Measurements from ENCODE around the gene MRNIP.
"Not testable (repeated sequence)": the region's sequence is repeated elsewhere in the genome, so short reads cannot be mapped to it uniquely, and the experiment has no call there.

The MRNIP gene

GRCh38 chr5:179887802-179888201 lies 29.2 kb upstream of the MRNIP start:
- DNase-seq, result no peak

- DNase-seq, result no peak
Measured at GRCh38 chr5:179887095-179887494, 28.5 kb upstream of the MRNIP start.

DNA sequence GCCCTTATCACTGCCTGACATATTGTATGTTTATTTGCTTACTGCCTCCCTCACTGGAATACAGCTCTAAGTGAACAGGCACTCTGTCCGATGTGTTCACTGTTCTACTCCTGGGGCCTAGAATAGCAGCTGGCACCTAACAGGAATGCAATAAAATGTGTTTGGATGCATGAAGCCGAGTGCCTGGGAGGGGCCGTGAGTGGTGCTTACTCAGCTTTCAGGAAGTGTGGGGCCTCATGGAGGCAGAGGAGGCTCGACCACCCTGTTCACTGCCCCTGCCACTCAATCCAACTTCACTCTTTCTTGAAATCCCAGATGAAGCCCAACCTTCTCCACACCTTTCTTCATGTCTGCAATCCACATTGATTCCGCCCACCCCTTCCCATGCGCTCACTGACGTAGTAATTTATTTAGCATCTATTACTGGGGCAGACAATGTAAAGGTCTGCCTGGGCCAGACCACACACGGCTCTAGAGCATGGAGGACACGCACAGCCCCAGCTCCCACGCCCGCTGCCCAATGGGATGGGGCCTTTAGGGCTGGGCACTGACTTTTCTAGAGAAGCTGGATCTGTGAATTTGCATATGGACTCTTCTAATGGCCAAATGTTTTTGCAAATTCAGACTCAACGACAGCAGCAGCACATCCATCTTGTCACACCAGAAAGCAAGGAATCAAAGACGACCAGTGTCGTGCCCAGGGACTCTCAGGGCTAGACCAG lies 27.7 kb upstream of the MRNIP start:
- no peak for DNase-seq

- no peak for DNase-seq
Measured at GRCh38 chr5:179885491-179886090, 27.0 kb upstream of the MRNIP start.

DNA sequence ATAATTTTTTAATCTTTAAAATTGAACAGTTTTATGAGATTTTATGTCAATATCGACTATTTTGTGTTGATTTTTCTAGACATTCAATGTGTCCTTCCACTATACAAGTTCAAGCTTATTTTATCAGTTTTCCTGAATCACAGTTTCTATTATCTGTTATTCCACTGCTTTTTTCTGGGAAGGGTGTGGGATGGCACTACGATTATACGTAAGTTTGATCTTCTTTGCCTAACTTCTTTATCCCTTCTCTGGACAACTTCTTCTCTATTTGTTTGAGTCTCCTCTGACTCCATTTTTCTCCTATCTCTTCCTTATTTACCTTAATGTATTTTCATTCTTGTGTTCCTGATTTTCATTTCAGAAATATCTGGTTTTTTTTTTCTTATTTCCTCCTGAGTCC lies 24.5 kb upstream of the MRNIP start:
- DNase-seq, result no peak

- no peak for DNase-seq
Measured at GRCh38 chr5:179882338-179882737, 23.7 kb upstream of the MRNIP start.

DNA sequence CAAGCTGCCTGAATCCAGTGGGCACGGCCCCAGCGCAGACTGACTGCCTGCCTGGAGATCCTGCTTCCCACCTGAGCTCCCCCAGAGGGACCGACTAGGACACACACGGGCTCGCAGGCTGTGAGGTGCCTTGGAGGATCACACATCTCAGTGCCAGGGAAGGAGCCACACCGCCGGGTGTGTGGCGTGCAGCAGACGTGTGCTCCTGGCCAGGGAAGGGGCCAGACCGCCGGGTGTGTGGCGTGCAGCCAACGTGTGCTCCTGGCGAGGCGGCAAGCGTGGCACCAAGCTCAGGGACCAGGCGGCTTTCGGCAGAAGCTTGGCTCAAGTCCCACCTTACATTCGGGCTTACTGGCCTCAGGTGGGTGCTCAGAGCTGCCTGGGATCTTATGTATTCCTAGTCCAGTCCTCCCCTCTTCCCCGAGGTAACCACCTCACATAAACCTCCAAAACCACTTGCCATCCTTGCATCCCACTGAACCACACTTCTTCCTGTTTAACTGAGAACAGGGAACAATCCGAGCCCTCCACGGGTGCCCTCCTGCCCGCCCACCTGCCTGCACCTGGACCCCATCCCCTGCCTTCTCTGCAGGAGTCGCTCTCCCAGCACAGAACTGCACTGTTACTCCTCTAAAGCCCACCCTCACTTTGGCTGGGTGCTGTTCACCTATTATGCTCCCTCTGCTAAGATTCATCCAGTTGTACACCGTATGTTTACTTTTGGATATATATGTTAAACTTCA lies 22.4 kb upstream of the MRNIP start:
- DNase-seq, result no peak

DNA sequence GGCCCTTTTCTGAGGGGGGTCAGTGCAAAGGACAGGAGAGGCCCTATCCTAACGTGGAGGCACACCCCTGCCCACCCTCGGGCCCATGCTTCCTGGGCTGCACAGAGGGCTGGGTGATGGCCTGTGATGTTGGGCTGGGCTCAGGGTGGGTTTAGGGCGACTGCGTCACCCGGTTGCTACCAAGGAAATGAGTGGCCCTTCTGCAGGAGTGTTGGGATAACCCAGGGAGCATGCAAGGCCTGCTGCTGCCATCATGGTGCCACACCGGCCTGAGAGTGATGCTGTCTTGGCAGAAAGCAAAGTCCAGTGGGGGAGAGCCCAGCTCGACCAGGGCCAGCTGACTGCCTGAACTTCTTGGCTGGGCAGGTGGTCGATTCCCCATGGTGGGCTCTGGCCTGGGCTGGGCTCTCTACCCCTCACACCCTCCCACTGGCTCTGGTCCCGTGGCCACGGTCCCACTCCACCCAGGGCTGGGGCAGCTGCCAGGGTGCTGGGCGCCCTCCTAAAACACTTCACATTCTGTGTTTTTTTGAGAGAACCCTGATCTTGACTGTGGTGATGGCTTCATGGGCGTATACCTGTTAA lies 21.5 kb upstream of the MRNIP start:
- no peak for DNase-seq

- no peak for DNase-seq
Measured at GRCh38 chr5:179879690-179880010, 21.0 kb upstream of the MRNIP start.

GRCh38 chr5:179879003-179879689 lies 20.5 kb upstream of the MRNIP start:
- no peak for DNase-seq

DNA sequence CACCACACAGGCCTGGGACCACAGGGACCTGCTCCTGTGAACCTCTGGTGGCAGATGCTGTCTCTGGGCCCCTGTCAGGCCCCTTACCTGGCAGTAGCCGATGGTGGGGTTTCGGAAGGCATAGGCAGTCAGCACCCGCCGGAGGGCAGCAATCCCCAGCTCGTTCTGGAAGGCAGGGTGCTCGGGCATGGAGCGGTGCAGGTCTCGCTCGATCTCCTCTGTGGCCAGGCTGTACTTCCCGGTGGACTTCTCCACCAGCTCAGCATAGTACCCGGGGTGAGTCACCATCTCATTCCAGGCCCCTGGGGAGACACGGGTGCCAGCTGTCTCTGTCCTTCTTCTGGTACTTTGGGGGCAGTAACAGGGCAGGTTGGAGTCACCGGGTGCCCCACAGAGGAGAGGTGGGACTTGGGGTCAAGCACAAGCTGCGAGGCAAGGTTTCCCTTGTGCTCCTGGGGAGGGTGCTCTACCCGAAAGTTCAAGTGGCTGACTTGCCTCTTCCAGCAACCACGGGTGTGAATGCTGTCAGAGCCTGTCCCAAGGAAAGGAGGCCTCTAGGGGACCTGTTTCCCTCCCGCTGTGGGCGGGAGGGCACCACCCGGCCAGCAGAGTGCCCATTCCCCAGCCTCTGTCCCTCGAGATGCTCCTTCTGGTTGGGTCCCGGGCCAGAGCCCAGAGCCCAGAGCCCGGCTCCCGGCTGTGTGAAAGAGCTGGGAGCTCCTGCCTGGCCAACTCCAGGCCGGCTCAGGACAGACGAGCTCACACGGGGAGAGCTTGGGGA lies 19.8 kb upstream of the MRNIP start:
- DNase-seq, result no peak

DNA sequence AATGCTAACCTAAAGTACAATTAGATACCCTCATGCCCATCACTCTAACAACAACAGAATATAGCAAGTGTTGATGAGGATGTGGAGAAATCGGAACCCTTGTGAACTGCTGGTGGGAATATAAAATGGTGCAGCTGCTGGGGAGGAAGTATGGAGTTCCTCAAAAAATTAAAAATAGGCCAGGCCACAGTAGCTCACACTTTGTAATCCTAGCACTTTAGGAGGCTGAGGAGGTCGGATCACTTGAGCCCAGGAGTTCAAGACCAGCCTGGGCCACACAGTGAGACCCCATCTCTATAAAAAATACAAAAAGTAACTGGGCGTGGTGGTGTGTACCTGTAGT lies 18.0 kb upstream of the MRNIP start:
- no peak for DNase-seq

- DNase-seq, result no peak
Measured at GRCh38 chr5:179875741-179876609, 17.4 kb upstream of the MRNIP start.

- DNase-seq, result no peak
Measured at GRCh38 chr5:179874536-179875292, 16.1 kb upstream of the MRNIP start.

DNA sequence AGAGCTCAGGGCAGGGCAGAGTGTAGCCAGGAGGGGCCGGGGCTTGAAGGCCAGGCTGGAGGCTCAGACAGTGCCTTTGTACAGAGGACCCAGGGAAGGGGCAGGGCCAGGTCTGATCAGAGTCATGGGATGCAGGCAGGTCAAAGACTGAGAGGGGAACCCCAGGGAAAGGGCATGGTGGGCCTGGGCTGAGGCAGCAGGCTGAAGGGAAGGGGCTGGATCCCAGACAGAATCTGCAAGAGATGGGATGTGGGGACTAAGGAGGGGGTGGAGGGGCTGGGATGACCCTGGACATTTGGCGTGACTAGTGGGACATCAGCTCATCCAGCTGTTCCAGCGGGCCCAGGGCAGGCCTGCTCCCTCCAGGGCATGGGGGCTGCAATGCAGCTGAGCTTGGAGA lies 15.5 kb upstream of the MRNIP start:
- DNase-seq, result no peak

DNA sequence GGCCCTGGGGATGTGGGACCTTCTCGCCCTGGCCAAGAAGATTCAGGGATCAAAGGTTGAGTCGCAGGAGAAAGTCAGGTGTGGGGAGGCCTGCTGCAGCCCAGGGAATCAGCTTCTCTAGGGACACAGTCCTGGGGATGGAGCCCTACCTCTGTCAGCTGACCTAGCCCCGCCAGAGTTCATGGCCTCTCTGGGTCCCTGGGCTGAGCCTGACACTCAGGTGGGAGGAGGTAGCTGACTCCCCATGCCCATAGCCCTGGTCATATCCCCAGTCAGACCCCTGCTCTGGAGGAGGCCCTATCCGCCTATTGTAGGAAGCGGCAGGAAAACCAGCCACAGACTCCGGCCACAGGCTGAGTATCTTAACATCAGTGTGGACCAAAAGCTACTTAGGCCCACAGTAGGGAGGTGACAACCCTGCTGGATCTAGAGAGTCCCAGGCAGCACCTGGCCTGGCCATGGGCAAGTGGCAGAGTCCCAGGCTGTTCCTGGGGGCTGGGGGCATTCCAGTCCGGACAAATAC lies 15.0 kb upstream of the MRNIP start:
- DNase-seq, result no peak

DNA sequence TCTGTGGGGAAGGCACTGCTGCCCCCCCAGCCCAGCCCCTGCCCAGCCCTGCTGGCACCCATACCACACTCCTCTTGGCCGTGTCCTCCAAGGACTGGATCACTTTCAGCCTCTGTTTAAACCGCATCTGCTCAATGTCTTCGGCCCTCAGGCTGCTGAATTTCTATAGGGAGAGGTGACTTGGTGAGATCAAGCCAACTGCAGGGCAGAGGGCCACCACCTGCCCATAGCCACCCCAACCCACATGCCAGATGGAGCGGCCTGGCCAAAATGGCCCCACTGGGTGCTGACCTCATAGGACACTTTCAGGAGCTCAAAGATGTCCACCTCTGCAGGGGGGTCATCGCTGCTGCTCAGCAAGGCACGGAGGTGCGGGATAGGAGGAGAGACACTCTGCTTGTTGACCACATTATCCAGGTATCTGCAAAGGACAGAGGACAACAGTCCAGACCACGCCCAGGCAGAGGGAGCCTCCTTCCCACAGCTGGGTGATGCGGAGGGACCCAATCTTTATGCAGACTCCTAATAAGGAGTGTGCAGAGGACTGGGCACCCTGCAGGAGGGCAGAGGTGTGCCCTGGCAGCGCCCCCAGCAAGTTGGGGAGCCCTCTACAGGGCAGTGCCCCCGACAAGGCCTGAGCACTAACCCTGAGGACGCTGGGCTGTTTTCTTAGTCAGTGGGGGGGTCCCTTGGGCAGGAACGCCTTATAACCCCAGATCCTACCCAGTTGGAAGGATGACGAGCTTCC lies 14.4 kb upstream of the MRNIP start:
- DNase-seq, result no peak

DNA sequence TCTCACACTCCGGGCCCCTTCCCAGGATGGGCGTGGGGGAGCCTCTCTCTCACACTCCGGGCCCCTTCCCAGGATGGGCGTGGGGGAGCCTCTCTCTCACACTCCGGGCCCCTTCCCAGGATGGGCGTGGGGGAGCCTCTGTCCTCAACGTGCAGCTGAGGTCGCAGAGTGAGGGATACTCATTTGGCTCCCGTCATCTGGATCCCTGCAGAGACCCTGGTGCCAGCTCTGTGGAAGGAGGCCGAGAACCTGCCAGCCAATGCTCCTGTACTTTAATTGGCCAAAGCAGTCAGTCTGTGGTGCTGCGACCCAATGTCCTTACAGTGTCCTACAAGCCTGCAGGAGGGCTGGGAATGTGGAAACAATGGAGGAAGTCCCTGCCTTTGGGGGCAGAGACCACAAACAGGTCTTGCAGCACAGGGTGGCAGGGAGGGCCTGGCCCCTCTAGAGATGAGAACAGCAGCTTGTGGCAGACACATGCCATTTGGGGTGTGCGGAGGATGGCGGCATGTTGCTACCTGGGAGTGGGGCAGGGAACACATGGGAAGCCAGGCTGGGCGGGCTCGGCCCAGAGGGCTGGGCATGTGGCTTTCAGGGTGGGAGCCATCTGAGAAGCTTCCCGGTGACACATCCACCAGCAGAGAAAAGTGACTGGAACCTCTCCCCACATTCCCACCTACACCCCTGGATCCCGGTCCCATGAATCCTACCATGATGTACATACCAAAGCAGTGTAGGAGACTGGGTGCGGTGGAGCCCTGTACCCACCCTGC lies 13.6 kb upstream of the MRNIP start:
- no peak for DNase-seq

DNA sequence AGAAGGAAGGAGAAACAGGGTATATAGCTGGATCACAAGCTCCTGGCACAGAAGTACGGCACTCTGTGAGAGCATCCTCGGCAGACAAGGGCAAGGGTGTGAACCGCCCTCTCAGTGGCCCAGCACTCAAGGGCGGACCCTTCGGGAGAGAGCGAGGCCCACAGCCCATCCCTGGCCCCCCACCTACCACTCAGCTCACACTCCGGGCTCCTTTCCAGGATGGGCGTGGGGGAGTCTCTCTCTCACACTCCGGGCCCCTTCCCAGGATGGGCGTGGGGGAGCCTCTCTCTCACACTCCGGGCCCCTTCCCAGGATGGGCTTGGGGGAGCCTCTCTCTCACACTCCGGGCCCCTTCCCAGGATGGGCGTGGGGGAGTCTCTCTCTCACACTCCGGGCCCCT lies 12.9 kb upstream of the MRNIP start:
- DNase-seq, result not testable (repeated sequence)

Measured in activated CD8-positive, alpha-beta memory T cell treated with anti-CD3 and anti-CD28 coated beads for 24 hours (primary cell).